Body of pancreas (tissue), 4 donors: ENCODE results near the gene PPFIA2. TPM values are rescaled to one million over a fixed set of nuclear protein-coding genes. Genes with fewer than 3 reads are reported as not detected.

Source experiments
- ATAC-seq: fragments of 150-250 bp; one replicate; pipeline ENCODE4 v1.9.1; 2016
- DNase-seq, 4 donors: peaks; one replicate each; pipeline ENCODE4 v3.0.0-alpha.2; 2019
- H3K27ac ChIP-seq, 4 donors: fragments of 200-600 bp; sonication (generic); 1 replicate in 3 of 4; 2 replicates in 1 of 4; pipeline versions ENCODE4 v1.5.1 to v1.6.1; 2016 to 2019; ENCODE audit warnings: mild to moderate bottlenecking in 1 of 4, mixed read lengths in 1 of 4, moderate library complexity in 1 of 4
- H3K27me3 ChIP-seq, 2 donors: fragments of 200-600 bp; sonication (generic); one replicate each; pipeline ENCODE4 v1.6.0; 2016; ENCODE audit warnings: mild to moderate bottlenecking in 1 of 2
- H3K36me3 ChIP-seq, 2 donors: fragments of 200-600 bp; sonication (generic); replicated peaks in 1 of 2; 2 replicates each; pipeline ENCODE4 v1.5.1; 2016; ENCODE audit warnings: low read depth in 2 of 2; ENCODE audit not compliant: insufficient read depth in 1 of 2
- H3K4me1 ChIP-seq: fragments of 200-600 bp; sonication (generic); one replicate; pipeline ENCODE4 v1.6.0; 2016
- H3K4me3 ChIP-seq, 2 donors: fragments of 200-600 bp; sonication (generic); 1 replicate in 1 of 2; 2 replicates in 1 of 2; pipeline ENCODE4 v1.5.1; 2016 to 2019
- H3K9me3 ChIP-seq, 3 donors: fragments of 200-600 bp; sonication (generic); 1 replicate in 2 of 3; 2 replicates in 1 of 3; pipeline ENCODE4 v1.5.1; 2016
- POLR2A ChIP-seq, 3 donors: fragments of 450-650 bp; IDR thresholded peaks; one replicate each; pipeline ENCODE4 v1.6.1; 2016; ENCODE audit warnings: antibody characterized with exemption in 3 of 3, mild to moderate bottlenecking in 2 of 3
- WGBS, 2 donors: methylation state at CpG; one replicate each; pipeline ENCODE4 v1.1.5; 2017; 5-methylcytosine and 5-hydroxymethylcytosine counted together
- intact Hi-C: fragments of 100-400 bp; cut with DNase I; formaldehyde crosslinking; loops from one replicate; pipeline ENCODE4 v1.15.1; 2023
- total RNA-seq, 2 donors: library from RNA; depleted of rRNA; stranded (reverse); fragments of >200 nt; gene quantifications; one replicate each; pipeline ENCODE4 v1.1.0, GENCODE V29; 2016
- TF ChIP-seq, protein P1 (sequence below), 7 experiments: fragments of 450-650 bp in 4 of 7; fragments of 200-600 bp in 3 of 7; sonication (generic) in 3 of 7; IDR thresholded peaks; one replicate each; pipeline ENCODE4 v1.5.1; 2016 to 2019; ENCODE audit warnings: antibody characterized with exemption in 7 of 7

Gene PPFIA2
- total RNA-seq, 2 donors from 2014 or later, result 0.52 TPM; not detected in 1

DNA sequence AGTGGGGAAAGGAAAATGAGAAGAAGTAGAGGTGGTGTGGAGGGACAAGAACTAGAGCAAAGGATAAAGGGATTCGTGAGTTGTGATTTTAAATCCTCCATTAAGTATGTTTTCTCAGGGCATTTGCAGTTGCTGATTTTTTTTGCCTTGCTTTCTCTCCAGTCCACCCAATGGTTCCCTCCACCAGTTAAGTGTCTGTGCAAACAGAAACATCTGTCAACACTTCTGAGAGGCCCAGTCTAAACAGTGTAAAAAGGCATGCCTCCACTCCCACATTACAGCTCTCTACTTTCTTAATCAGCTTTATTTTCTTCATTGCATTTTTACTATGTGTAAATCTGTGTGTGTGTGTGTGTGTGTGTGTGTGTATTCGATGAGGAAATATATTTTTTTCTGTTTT lies 141.2 kb downstream of the PPFIA2 start:
- TF ChIP-seq, protein P1, sequence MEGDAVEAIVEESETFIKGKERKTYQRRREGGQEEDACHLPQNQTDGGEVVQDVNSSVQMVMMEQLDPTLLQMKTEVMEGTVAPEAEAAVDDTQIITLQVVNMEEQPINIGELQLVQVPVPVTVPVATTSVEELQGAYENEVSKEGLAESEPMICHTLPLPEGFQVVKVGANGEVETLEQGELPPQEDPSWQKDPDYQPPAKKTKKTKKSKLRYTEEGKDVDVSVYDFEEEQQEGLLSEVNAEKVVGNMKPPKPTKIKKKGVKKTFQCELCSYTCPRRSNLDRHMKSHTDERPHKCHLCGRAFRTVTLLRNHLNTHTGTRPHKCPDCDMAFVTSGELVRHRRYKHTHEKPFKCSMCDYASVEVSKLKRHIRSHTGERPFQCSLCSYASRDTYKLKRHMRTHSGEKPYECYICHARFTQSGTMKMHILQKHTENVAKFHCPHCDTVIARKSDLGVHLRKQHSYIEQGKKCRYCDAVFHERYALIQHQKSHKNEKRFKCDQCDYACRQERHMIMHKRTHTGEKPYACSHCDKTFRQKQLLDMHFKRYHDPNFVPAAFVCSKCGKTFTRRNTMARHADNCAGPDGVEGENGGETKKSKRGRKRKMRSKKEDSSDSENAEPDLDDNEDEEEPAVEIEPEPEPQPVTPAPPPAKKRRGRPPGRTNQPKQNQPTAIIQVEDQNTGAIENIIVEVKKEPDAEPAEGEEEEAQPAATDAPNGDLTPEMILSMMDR (IDR thresholded peaks at IDR 0.05), result no peak
- no peak for TF ChIP-seq POLR2A (IDR thresholded peaks at IDR 0.05)
- H3K9me3 ChIP-seq, result no peaks in the 10 kb centered on the region
- H3K36me3 ChIP-seq, result no peaks in the 10 kb centered on the region
- no peaks in the 10 kb centered on the region for H3K27me3 ChIP-seq
- 32 to 45% methylated on average over 2 of the region's 2 CpGs for WGBS, 2 donors
- intact Hi-C loops, result no loop called here
- no peak for ATAC-seq
- H3K4me1 ChIP-seq, result no peaks in the 10 kb centered on the region
- no peak for DNase-seq
- no peak overlapping the region for H3K27ac ChIP-seq
- H3K4me3 ChIP-seq, result no peak overlapping the region

- intact Hi-C loops, result no loop called here
- 46 to 56% methylated on average over 3 of the region's 3 CpGs for whole genome bisulfite sequencing, 2 donors
- ATAC-seq (no peak), DNase-seq (no peak)
- Histone ChIP-seq H3K4me1 (no peaks in the 10 kb centered on the region), H3K9me3 (no peaks in the 10 kb centered on the region), H3K36me3 (no peaks in the 10 kb centered on the region), H3K4me3 (no peak overlapping the region), H3K27ac (no peak overlapping the region), H3K27me3 (no peaks in the 10 kb centered on the region)
- no peak for TF ChIP-seq POLR2A (IDR thresholded peaks at IDR 0.05)
- TF ChIP-seq, protein P1 (IDR thresholded peaks at IDR 0.05), result no peak
Measured at GRCh38 chr12:81615026-81615588, 144.0 kb downstream of the PPFIA2 start.

- 61 to 95% methylated on average over 6 to 18 of the region's 18 CpGs for WGBS, 2 donors
- no peaks in the 10 kb centered on the region for H3K9me3 ChIP-seq
- H3K27ac ChIP-seq, result no peak overlapping the region
- intact Hi-C loops, result no loop called here
- H3K4me3 ChIP-seq, result no peak overlapping the region
- DNase-seq (no peak), ATAC-seq (no peak)
- no peaks in the 10 kb centered on the region for H3K4me1 ChIP-seq
- no peaks in the 10 kb centered on the region for H3K36me3 ChIP-seq
- H3K27me3 ChIP-seq, result no peaks in the 10 kb centered on the region
- TF ChIP-seq POLR2A (IDR thresholded peaks at IDR 0.05), result no peak
- TF ChIP-seq, protein P1 (IDR thresholded peaks at IDR 0.05), result peak in 6 of 7 experiments; percentile 10 to 32 (median 16)
Measured at GRCh38 chr12:81610955-81611889, 147.9 kb downstream of the PPFIA2 start.

GRCh38 chr12:81597928-81598604 lies 161.1 kb downstream of the PPFIA2 start:
- TF ChIP-seq, protein P1 (IDR thresholded peaks at IDR 0.05), result no peak
- intact Hi-C loops, result no loop called here
- no peaks in the 10 kb centered on the region for H3K9me3 ChIP-seq
- no peak overlapping the region for H3K4me3 ChIP-seq
- no peak for ATAC-seq
- 26 to 28% methylated on average over 7 of the region's 7 CpGs for WGBS, 2 donors
- H3K27ac ChIP-seq, result no peak overlapping the region
- DNase-seq, result no peak
- no peaks in the 10 kb centered on the region for H3K36me3 ChIP-seq
- H3K27me3 ChIP-seq, result no peaks in the 10 kb centered on the region
- H3K4me1 ChIP-seq, result no peaks in the 10 kb centered on the region
